WTC11 (cell line): ENCODE results near the gene IL17F. TPM values are rescaled to one million over a fixed set of nuclear protein-coding genes. Genes with fewer than 3 reads are reported as not detected.
A peak's percentile ranks its signal among the peaks of the same experiment; 100 is the strongest.

Experiments used
- ATAC-seq: fragments of 200-7000 bp; cut with Tn5 transposase; 2 replicates; pipeline ENCODE4 v1.10.0; 2021; ENCODE audit warnings: mild to moderate bottlenecking, moderate library complexity
- CTCF ChIA-PET: fragments of 300-600 bp; sonication (Branson Sonifier 250); formaldehyde crosslinking; loops from one replicate; lab custom pipeline; 2021; ENCODE audit warnings: antibody characterized with exemption; lab: Charles Lee
- POLR2A ChIA-PET: fragments of 350-600 bp; sonication (Branson Sonifier 250); formaldehyde crosslinking; loops from one replicate; lab custom pipeline; 2021; ENCODE audit warnings: antibody characterized with exemption; lab: Charles Lee
- DNase-seq: peaks from one replicate; pipeline ENCODE4 v3.0.0; 2021; ENCODE audit warnings: low spot score
- H3K27ac Mint-ChIP-seq: 2 replicates; pipeline ENCODE4 v1.8.0; 2021; ENCODE audit warnings: mixed read lengths
- H3K27me3 Mint-ChIP-seq: 2 replicates; pipeline ENCODE4 v1.8.0; 2021; ENCODE audit warnings: low read depth, mild to moderate bottlenecking, moderate library complexity, mixed read lengths
- H3K36me3 Mint-ChIP-seq: 2 replicates; pipeline ENCODE4 v1.8.0; 2021; ENCODE audit warnings: mixed read lengths
- H3K4me1 Mint-ChIP-seq: 2 replicates; pipeline ENCODE4 v1.8.0; 2022; ENCODE audit warnings: mixed read lengths
- H3K4me3 Mint-ChIP-seq: 2 replicates; pipeline ENCODE4 v1.8.0; 2021; ENCODE audit warnings: mild to moderate bottlenecking, moderate library complexity, mixed read lengths
- H3K9me3 Mint-ChIP-seq: 2 replicates; pipeline ENCODE4 v1.8.0; 2021; ENCODE audit warnings: mixed read lengths
- JUN ChIP-seq: sonication (generic); formaldehyde crosslinking; IDR thresholded peaks from 2 replicates; pipeline ENCODE4 v1.8.0; 2023; ENCODE audit warnings: mild to moderate bottlenecking, missing genetic modification reagents
- NR3C1 ChIP-seq: sonication (generic); formaldehyde crosslinking; conservative IDR thresholded peaks from 2 replicates; pipeline ENCODE4 v1.8.1; 2023; ENCODE audit warnings: low read depth, mild to moderate bottlenecking, missing genetic modification reagents
- TP53 ChIP-seq: sonication (generic); formaldehyde crosslinking; IDR thresholded peaks from 2 replicates; pipeline ENCODE4 v1.8.1; 2023; ENCODE audit warnings: mild to moderate bottlenecking, missing genetic modification reagents
- ZNF121 ChIP-seq: sonication (generic); formaldehyde crosslinking; IDR thresholded peaks from 2 replicates; pipeline ENCODE4 v1.8.0; 2023; ENCODE audit warnings: missing genetic modification reagents
- ZNF219 ChIP-seq: sonication (generic); formaldehyde crosslinking; IDR thresholded peaks from 2 replicates; pipeline ENCODE4 v1.8.0; 2023; ENCODE audit warnings: missing genetic modification reagents, mild to moderate bottlenecking, borderline replicate concordance
- ZNF263 ChIP-seq: sonication (generic); formaldehyde crosslinking; IDR thresholded peaks from 2 replicates; pipeline ENCODE4 v1.8.1; 2022; ENCODE audit warnings: low read depth, mild to moderate bottlenecking, moderate library complexity, missing genetic modification reagents
- total RNA-seq: library from RNA; stranded (reverse); gene quantifications from 3 replicates; pipeline ENCODE4 v1.2.3, GENCODE V29; 2021
- TF ChIP-seq, protein P1 (sequence below): sonication (generic); formaldehyde crosslinking; IDR thresholded peaks from 2 replicates; pipeline ENCODE4 v1.8.1; 2022; ENCODE audit warnings: low read depth, missing genetic modification reagents, borderline replicate concordance
- TF ChIP-seq, protein P2 (sequence below): fragments of 250-450 bp; sonication (Bioruptor Pico); IDR thresholded peaks from 2 replicates; pipeline ENCODE4 v1.8.0; 2021; ENCODE audit warnings: mild to moderate bottlenecking
- TF ChIP-seq, protein P3 (sequence below): sonication (generic); formaldehyde crosslinking; IDR thresholded peaks from 2 replicates; pipeline ENCODE4 v1.8.1; 2022; ENCODE audit warnings: missing genetic modification reagents, borderline replicate concordance
- TF ChIP-seq, protein P4 (sequence below): sonication (generic); formaldehyde crosslinking; IDR thresholded peaks from 2 replicates; pipeline ENCODE4 v1.8.0; 2022; ENCODE audit warnings: mild to moderate bottlenecking, missing genetic modification reagents
- TF ChIP-seq, protein P5 (sequence below): sonication (generic); formaldehyde crosslinking; IDR thresholded peaks from 2 replicates; pipeline ENCODE4 v1.8.0; 2022; ENCODE audit warnings: mild to moderate bottlenecking, missing genetic modification reagents
- TF ChIP-seq, protein P6 (sequence below): sonication (generic); formaldehyde crosslinking; IDR thresholded peaks from 2 replicates; pipeline ENCODE4 v1.8.1; 2023; ENCODE audit warnings: mild to moderate bottlenecking, missing genetic modification reagents, moderate library complexity
- TF ChIP-seq, protein P7 (sequence below): sonication (generic); formaldehyde crosslinking; IDR thresholded peaks from 2 replicates; pipeline ENCODE4 v1.8.0; 2023; ENCODE audit warnings: mild to moderate bottlenecking, missing genetic modification reagents
- TF ChIP-seq, protein P8 (sequence below): fragments of 250-450 bp; sonication (Bioruptor Pico); IDR thresholded peaks from 2 replicates; pipeline ENCODE4 v1.9.0; 2021; ENCODE audit warnings: mild to moderate bottlenecking
- TF ChIP-seq, protein P9 (sequence below): sonication (generic); formaldehyde crosslinking; conservative IDR thresholded peaks from 2 replicates; pipeline ENCODE4 v1.8.1; 2022; ENCODE audit warnings: mild to moderate bottlenecking, missing genetic modification reagents
- TF ChIP-seq, protein P10 (sequence below): fragments of 250-450 bp; sonication (Bioruptor Pico); IDR thresholded peaks from 2 replicates; pipeline ENCODE4 v2.1.2; 2022; ENCODE audit warnings: mild to moderate bottlenecking, moderate library complexity
- TF ChIP-seq, protein P11 (sequence below): sonication (generic); formaldehyde crosslinking; IDR thresholded peaks from 2 replicates; pipeline ENCODE4 v1.8.1; 2022; ENCODE audit warnings: low read depth, mild to moderate bottlenecking, moderate library complexity, missing genetic modification reagents, borderline replicate concordance

Gene IL17F
- total RNA-seq, 1 experiment from 2014 or later = not detected

DNA sequence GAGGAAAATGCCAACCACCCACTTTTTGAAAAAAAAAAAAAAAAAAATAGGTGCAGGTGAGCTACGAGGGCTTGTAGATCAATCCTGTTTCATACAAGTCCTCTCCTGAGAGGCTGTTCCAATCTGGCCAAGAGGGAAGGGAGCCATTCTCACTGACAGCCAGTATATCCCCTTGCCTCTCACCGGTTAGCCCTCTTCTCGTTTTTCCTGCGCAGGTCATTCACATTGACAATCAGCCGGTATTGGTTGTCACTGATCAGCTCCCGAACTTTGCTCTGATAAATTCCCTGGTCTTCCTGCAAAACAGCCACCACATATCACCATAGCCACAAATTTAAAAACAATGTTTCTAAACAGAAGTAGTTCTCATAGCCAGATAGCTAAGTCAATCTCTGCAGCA lies 38.8 kb upstream of the IL17F start:
- Mint-ChIP-seq H3K4me3 (no peak overlapping the region), H3K4me1 (peaks cover 19% of the 10 kb centered on the region), H3K27me3 (no peaks in the 10 kb centered on the region), H3K27ac (peak overlapping the region; percentile 84), H3K36me3 (peaks cover 54% of the 10 kb centered on the region), H3K9me3 (no peaks in the 10 kb centered on the region)
- ATAC-seq (no peak), DNase-seq (no peak)
- TF ChIP-seq JUN (CRISPR knock-in tag) (no peak), ZNF263 (CRISPR knock-in tag) (no peak), NR3C1 (CRISPR knock-in tag) (no peak), ZNF219 (CRISPR knock-in tag) (no peak), TP53 (CRISPR knock-in tag) (no peak), ZNF121 (CRISPR knock-in tag) (no peak)
- TF ChIP-seq, protein P1, sequence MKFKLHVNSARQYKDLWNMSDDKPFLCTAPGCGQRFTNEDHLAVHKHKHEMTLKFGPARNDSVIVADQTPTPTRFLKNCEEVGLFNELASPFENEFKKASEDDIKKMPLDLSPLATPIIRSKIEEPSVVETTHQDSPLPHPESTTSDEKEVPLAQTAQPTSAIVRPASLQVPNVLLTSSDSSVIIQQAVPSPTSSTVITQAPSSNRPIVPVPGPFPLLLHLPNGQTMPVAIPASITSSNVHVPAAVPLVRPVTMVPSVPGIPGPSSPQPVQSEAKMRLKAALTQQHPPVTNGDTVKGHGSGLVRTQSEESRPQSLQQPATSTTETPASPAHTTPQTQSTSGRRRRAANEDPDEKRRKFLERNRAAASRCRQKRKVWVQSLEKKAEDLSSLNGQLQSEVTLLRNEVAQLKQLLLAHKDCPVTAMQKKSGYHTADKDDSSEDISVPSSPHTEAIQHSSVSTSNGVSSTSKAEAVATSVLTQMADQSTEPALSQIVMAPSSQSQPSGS (CRISPR knock-in tag) = no peak
- TF ChIP-seq, protein P2, sequence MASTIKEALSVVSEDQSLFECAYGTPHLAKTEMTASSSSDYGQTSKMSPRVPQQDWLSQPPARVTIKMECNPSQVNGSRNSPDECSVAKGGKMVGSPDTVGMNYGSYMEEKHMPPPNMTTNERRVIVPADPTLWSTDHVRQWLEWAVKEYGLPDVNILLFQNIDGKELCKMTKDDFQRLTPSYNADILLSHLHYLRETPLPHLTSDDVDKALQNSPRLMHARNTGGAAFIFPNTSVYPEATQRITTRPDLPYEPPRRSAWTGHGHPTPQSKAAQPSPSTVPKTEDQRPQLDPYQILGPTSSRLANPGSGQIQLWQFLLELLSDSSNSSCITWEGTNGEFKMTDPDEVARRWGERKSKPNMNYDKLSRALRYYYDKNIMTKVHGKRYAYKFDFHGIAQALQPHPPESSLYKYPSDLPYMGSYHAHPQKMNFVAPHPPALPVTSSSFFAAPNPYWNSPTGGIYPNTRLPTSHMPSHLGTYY (CRISPR knock-in tag) = no peak
- TF ChIP-seq, protein P3, sequence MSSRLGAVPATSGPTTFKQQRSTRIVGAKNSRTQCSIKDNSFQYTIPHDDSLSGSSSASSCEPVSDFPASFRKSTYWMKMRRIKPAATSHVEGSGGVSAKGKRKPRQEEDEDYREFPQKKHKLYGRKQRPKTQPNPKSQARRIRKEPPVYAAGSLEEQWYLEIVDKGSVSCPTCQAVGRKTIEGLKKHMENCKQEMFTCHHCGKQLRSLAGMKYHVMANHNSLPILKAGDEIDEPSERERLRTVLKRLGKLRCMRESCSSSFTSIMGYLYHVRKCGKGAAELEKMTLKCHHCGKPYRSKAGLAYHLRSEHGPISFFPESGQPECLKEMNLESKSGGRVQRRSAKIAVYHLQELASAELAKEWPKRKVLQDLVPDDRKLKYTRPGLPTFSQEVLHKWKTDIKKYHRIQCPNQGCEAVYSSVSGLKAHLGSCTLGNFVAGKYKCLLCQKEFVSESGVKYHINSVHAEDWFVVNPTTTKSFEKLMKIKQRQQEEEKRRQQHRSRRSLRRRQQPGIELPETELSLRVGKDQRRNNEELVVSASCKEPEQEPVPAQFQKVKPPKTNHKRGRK (CRISPR knock-in tag) = no peak
- TF ChIP-seq, protein P4, sequence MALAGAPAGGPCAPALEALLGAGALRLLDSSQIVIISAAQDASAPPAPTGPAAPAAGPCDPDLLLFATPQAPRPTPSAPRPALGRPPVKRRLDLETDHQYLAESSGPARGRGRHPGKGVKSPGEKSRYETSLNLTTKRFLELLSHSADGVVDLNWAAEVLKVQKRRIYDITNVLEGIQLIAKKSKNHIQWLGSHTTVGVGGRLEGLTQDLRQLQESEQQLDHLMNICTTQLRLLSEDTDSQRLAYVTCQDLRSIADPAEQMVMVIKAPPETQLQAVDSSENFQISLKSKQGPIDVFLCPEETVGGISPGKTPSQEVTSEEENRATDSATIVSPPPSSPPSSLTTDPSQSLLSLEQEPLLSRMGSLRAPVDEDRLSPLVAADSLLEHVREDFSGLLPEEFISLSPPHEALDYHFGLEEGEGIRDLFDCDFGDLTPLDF (CRISPR knock-in tag) = no peak
- TF ChIP-seq, protein P5, sequence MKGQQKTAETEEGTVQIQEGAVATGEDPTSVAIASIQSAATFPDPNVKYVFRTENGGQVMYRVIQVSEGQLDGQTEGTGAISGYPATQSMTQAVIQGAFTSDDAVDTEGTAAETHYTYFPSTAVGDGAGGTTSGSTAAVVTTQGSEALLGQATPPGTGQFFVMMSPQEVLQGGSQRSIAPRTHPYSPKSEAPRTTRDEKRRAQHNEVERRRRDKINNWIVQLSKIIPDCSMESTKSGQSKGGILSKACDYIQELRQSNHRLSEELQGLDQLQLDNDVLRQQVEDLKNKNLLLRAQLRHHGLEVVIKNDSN (CRISPR knock-in tag) = no peak
- TF ChIP-seq, protein P6, sequence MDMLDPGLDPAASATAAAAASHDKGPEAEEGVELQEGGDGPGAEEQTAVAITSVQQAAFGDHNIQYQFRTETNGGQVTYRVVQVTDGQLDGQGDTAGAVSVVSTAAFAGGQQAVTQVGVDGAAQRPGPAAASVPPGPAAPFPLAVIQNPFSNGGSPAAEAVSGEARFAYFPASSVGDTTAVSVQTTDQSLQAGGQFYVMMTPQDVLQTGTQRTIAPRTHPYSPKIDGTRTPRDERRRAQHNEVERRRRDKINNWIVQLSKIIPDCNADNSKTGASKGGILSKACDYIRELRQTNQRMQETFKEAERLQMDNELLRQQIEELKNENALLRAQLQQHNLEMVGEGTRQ (CRISPR knock-in tag) = no peak
- TF ChIP-seq, protein P7, sequence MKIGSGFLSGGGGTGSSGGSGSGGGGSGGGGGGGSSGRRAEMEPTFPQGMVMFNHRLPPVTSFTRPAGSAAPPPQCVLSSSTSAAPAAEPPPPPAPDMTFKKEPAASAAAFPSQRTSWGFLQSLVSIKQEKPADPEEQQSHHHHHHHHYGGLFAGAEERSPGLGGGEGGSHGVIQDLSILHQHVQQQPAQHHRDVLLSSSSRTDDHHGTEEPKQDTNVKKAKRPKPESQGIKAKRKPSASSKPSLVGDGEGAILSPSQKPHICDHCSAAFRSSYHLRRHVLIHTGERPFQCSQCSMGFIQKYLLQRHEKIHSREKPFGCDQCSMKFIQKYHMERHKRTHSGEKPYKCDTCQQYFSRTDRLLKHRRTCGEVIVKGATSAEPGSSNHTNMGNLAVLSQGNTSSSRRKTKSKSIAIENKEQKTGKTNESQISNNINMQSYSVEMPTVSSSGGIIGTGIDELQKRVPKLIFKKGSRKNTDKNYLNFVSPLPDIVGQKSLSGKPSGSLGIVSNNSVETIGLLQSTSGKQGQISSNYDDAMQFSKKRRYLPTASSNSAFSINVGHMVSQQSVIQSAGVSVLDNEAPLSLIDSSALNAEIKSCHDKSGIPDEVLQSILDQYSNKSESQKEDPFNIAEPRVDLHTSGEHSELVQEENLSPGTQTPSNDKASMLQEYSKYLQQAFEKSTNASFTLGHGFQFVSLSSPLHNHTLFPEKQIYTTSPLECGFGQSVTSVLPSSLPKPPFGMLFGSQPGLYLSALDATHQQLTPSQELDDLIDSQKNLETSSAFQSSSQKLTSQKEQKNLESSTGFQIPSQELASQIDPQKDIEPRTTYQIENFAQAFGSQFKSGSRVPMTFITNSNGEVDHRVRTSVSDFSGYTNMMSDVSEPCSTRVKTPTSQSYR = no peak
- TF ChIP-seq, protein P8, sequence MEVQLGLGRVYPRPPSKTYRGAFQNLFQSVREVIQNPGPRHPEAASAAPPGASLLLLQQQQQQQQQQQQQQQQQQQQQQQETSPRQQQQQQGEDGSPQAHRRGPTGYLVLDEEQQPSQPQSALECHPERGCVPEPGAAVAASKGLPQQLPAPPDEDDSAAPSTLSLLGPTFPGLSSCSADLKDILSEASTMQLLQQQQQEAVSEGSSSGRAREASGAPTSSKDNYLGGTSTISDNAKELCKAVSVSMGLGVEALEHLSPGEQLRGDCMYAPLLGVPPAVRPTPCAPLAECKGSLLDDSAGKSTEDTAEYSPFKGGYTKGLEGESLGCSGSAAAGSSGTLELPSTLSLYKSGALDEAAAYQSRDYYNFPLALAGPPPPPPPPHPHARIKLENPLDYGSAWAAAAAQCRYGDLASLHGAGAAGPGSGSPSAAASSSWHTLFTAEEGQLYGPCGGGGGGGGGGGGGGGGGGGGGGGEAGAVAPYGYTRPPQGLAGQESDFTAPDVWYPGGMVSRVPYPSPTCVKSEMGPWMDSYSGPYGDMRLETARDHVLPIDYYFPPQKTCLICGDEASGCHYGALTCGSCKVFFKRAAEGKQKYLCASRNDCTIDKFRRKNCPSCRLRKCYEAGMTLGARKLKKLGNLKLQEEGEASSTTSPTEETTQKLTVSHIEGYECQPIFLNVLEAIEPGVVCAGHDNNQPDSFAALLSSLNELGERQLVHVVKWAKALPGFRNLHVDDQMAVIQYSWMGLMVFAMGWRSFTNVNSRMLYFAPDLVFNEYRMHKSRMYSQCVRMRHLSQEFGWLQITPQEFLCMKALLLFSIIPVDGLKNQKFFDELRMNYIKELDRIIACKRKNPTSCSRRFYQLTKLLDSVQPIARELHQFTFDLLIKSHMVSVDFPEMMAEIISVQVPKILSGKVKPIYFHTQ = no peak
- TF ChIP-seq, protein P9, sequence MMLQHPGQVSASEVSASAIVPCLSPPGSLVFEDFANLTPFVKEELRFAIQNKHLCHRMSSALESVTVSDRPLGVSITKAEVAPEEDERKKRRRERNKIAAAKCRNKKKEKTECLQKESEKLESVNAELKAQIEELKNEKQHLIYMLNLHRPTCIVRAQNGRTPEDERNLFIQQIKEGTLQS (CRISPR knock-in tag) = no peak
- TF ChIP-seq, protein P10, sequence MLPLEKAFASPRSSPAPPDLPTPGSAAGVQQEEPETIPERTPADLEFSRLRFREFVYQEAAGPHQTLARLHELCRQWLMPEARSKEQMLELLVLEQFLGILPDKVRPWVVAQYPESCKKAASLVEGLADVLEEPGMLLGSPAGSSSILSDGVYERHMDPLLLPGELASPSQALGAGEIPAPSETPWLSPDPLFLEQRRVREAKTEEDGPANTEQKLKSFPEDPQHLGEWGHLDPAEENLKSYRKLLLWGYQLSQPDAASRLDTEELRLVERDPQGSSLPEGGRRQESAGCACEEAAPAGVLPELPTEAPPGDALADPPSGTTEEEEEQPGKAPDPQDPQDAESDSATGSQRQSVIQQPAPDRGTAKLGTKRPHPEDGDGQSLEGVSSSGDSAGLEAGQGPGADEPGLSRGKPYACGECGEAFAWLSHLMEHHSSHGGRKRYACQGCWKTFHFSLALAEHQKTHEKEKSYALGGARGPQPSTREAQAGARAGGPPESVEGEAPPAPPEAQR (CRISPR knock-in tag) = no peak
- TF ChIP-seq, protein P11, sequence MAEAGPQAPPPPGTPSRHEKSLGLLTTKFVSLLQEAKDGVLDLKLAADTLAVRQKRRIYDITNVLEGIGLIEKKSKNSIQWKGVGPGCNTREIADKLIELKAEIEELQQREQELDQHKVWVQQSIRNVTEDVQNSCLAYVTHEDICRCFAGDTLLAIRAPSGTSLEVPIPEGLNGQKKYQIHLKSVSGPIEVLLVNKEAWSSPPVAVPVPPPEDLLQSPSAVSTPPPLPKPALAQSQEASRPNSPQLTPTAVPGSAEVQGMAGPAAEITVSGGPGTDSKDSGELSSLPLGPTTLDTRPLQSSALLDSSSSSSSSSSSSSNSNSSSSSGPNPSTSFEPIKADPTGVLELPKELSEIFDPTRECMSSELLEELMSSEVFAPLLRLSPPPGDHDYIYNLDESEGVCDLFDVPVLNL (CRISPR knock-in tag) = no peak
- ChIA-PET CTCF (interaction anchor here (0.6 to 1.8 kb wide), 5 partner anchors 19 to 380 kb away, joined by 3 to 6 read pairs (median 3); partner anchors contain the start of gene EFHC1), POLR2A (interaction anchor here (0.6 to 1.5 kb wide), 2 partner anchors 117 to 125 kb away, joined by 4 to 5 read pairs; no protein-coding TSS in a partner anchor)
